HG02642 (cell line): ENCODE measurements around the gene ANTXR1.

Source experiments
- ATAC-seq: cut with Tn5 transposase; IDR thresholded peaks from one replicate; pipeline ENCODE4 v1.9.1; 2021; ENCODE audit warnings: mild to moderate bottlenecking; ENCODE audit not compliant: unreplicated experiment, poor library complexity

Gene ANTXR1

GRCh38 chr2:69013142-69013839, at the start of gene ANTXR1:
Gene ANTXR1 (plus strand): TSS chr2:69013179. CDS start chr2:69013500, 321 bp downstream.
- ATAC-seq: no peak

GRCh38 chr2:68964282-68964681, 48.7 kb upstream of the ANTXR1 start:
- no peak for ATAC-seq

GRCh38 chr2:68968221-68968620, 44.8 kb upstream of the ANTXR1 start:
- ATAC-seq: no peak

- no peak for ATAC-seq
Measured at GRCh38 chr2:68969736-68970490, 43.1 kb upstream of the ANTXR1 start.

GRCh38 chr2:68970566-68971265, 42.3 kb upstream of the ANTXR1 start:
- ATAC-seq: no peak

- ATAC-seq: no peak
Measured at GRCh38 chr2:68971591-68972231, 41.3 kb upstream of the ANTXR1 start.

- no peak for ATAC-seq
Measured at GRCh38 chr2:68974251-68974650, 38.7 kb upstream of the ANTXR1 start, which contains the start of gene GKN1. Gene GKN1 (plus strand): TSS chr2:68974636. CDS start chr2:68974678, 42 bp downstream.

- ATAC-seq: no peak
Measured at GRCh38 chr2:68974946-68975665, 37.9 kb upstream of the ANTXR1 start.

GRCh38 chr2:68975844-68976243, 37.1 kb upstream of the ANTXR1 start:
- no peak for ATAC-seq

- ATAC-seq: no peak
Measured at GRCh38 chr2:68977453-68977852, 35.5 kb upstream of the ANTXR1 start.

- ATAC-seq: no peak
Measured at GRCh38 chr2:68978098-68978497, 34.9 kb upstream of the ANTXR1 start.

- no peak for ATAC-seq
Measured at GRCh38 chr2:68980956-68981355, 32.0 kb upstream of the ANTXR1 start.

- ATAC-seq: no peak
Measured at GRCh38 chr2:68987021-68987503, 25.9 kb upstream of the ANTXR1 start.

GRCh38 chr2:68989035-68989434, 23.9 kb upstream of the ANTXR1 start:
- no peak for ATAC-seq

- no peak for ATAC-seq
Measured at GRCh38 chr2:68992341-68992740, 20.6 kb upstream of the ANTXR1 start.

- ATAC-seq: no peak
Measured at GRCh38 chr2:68992933-68993332, 20.0 kb upstream of the ANTXR1 start.

GRCh38 chr2:68993660-68994059, 19.3 kb upstream of the ANTXR1 start:
- ATAC-seq: no peak

GRCh38 chr2:68994864-68995263, 18.1 kb upstream of the ANTXR1 start:
- no peak for ATAC-seq

- ATAC-seq: no peak
Measured at GRCh38 chr2:68995916-68996315, 17.1 kb upstream of the ANTXR1 start.

GRCh38 chr2:68997401-68997800, 15.6 kb upstream of the ANTXR1 start:
- no peak for ATAC-seq
